Aorta (tissue), 5 donors: ENCODE measurements around the gene TPD52L2. TPM values are rescaled to one million over a fixed set of nuclear protein-coding genes. Genes with fewer than 3 reads are reported as not detected.

ENCODE experiments used
- ATAC-seq: fragments of 200-7000 bp; cut with Tn5 transposase; one replicate; pipeline ENCODE4 v1.9.1; 2022; ENCODE audit warnings: moderate library complexity; ENCODE audit not compliant: low FRiP score
- DNase-seq, 2 donors: peaks; one replicate each; pipeline ENCODE4 v3.0.0-alpha.2; 2020
- H3K27ac ChIP-seq, 2 donors: one replicate each; pipeline ENCODE4 v1.5.1; 2013; ENCODE audit warnings: low read length in 2 of 2, mild to moderate bottlenecking in 2 of 2, moderate library complexity in 2 of 2, control low read depth in 1 of 2, inconsistent platforms in 1 of 2, low read depth in 1 of 2
- H3K27me3 ChIP-seq, 2 donors: one replicate each; pipeline ENCODE4 v1.6.1; 2013; ENCODE audit warnings: control low read depth in 1 of 2, low read length in 1 of 2, mild to moderate bottlenecking in 1 of 2, moderate library complexity in 1 of 2; ENCODE audit not compliant: insufficient read depth in 2 of 2, control insufficient read depth in 1 of 2
- H3K36me3 ChIP-seq, 2 donors: one replicate each; pipeline ENCODE4 v1.6.1; 2013; ENCODE audit warnings: control low read depth in 1 of 2, low read length in 1 of 2, mild to moderate bottlenecking in 1 of 2; ENCODE audit not compliant: insufficient read depth in 2 of 2, control insufficient read depth in 1 of 2
- H3K4me1 ChIP-seq, 2 donors: one replicate each; pipeline ENCODE4 v1.6.1; 2013; ENCODE audit warnings: low read length in 2 of 2, control low read depth in 1 of 2, mild to moderate bottlenecking in 1 of 2, moderate library complexity in 1 of 2; ENCODE audit not compliant: insufficient read depth in 2 of 2, control insufficient read depth in 1 of 2
- H3K4me3 ChIP-seq, 2 donors: one replicate each; pipeline ENCODE4 v1.5.1; 2013; ENCODE audit warnings: low read length in 2 of 2, control low read depth in 1 of 2, mild to moderate bottlenecking in 1 of 2
- H3K9me3 ChIP-seq: one replicate; pipeline ENCODE4 v1.6.1; 2013; ENCODE audit warnings: mild to moderate bottlenecking, low read length; ENCODE audit not compliant: control insufficient read depth
- WGBS, 2 donors: extraction: QIAGEN DNeasy Blood & Tissue Kit; methylation state at CpG; one replicate each; pipeline ENCODE4 v1.1.7; 2013; 5-methylcytosine and 5-hydroxymethylcytosine counted together
- intact Hi-C, 2 donors: fragments of 100-400 bp; cut with DNase I; formaldehyde crosslinking; loops; one replicate each; pipeline versions ENCODE4 v1.14.2 to v1.15.0; 2022
- polyA plus RNA-seq, 2 donors: library from polyadenylated mRNA; stranded (reverse); fragments of 200-250 nt; gene quantifications; one replicate each; pipeline ENCODE4 v1.2.3, GENCODE V29; 2013
- total RNA-seq, 2 donors: library from RNA; stranded (reverse); fragmentation: NEBNext Ultra II Directional; extraction: Animal tissue kit (Norgen Biotek cat#: 25700); gene quantifications; one replicate each; pipeline ENCODE4 v1.2.1, GENCODE V29; 2021
- donor health status: healthy with polysubstance abuse.
- donor health status: Bipolar disorder and iron deficiency.
- donor health status: DM: no; HTN: no; CAD: no.
- donor health status: DM: no; HTN: no; CAD: no.
- donor health status: DM: yes; HTN: yes; CAD: no.

Gene TPD52L2
- total and polyA plus RNA-seq, 4 donors: 89.8 to 112 (median 101) TPM

- intact Hi-C loops: no loop called here
- Histone ChIP-seq H3K4me1 (no peaks in the 10 kb centered on the region), H3K27me3 (no peaks in the 10 kb centered on the region), H3K9me3 (no peaks in the 10 kb centered on the region), H3K36me3 (peaks cover 0 to 8% of the 10 kb centered on the region in 2 donors), H3K27ac (no peak overlapping the region), H3K4me3 (no peak overlapping the region)
- ATAC-seq (no peak), DNase-seq (no peak)
- WGBS, 2 donors: 81 to 82% methylated on average over 19 of the region's 19 CpGs
Measured at GRCh38 chr20:63881451-63882226, 16.6 kb downstream of the TPD52L2 start.

GRCh38 chr20:63882257-63883200, 17.5 kb downstream of the TPD52L2 start:
- Histone ChIP-seq H3K27me3 (no peaks in the 10 kb centered on the region), H3K36me3 (peaks cover 0 to 8% of the 10 kb centered on the region in 2 donors), H3K9me3 (no peaks in the 10 kb centered on the region), H3K27ac (no peak overlapping the region), H3K4me1 (no peaks in the 10 kb centered on the region), H3K4me3 (no peak overlapping the region)
- ATAC-seq: no peak
- WGBS, 2 donors: 84 to 85% methylated on average over 28 of the region's 28 CpGs
- intact Hi-C loops: no loop called here
- no peak for DNase-seq

- Histone ChIP-seq H3K9me3 (no peaks in the 10 kb centered on the region), H3K4me1 (no peaks in the 10 kb centered on the region), H3K36me3 (peaks cover 0 to 6% of the 10 kb centered on the region in 2 donors), H3K4me3 (no peak overlapping the region), H3K27me3 (no peaks in the 10 kb centered on the region), H3K27ac (no peak overlapping the region)
- DNase-seq (no peak), ATAC-seq (no peak)
- WGBS, 2 donors: 86 to 90% methylated on average over 6 of the region's 6 CpGs
- intact Hi-C loops: no loop called here
Measured at GRCh38 chr20:63883201-63883593, 18.1 kb downstream of the TPD52L2 start.

- intact Hi-C loops: no loop called here
- Histone ChIP-seq H3K27me3 (no peaks in the 10 kb centered on the region), H3K9me3 (no peaks in the 10 kb centered on the region), H3K4me3 (no peak overlapping the region), H3K27ac (no peak overlapping the region), H3K4me1 (no peaks in the 10 kb centered on the region), H3K36me3 (peaks cover 0 to 8% of the 10 kb centered on the region in 2 donors)
- WGBS, 2 donors: 65 to 70% methylated on average over 21 of the region's 21 CpGs
- ATAC-seq (peak; percentile 21), DNase-seq (no peak)
Measured at GRCh38 chr20:63884506-63885263, 19.6 kb downstream of the TPD52L2 start.

- no peaks in the 10 kb centered on the region for H3K27me3 ChIP-seq
- no peaks in the 10 kb centered on the region for H3K9me3 ChIP-seq
- no peak overlapping the region for H3K27ac ChIP-seq
- H3K36me3 ChIP-seq: peaks cover 0 to 8% of the 10 kb centered on the region in 2 donors
- H3K4me3 ChIP-seq: no peak overlapping the region
- WGBS, 2 donors: 90% methylated on average over 26 to 27 of the region's 27 CpGs
- ATAC-seq (no peak), DNase-seq (no peak)
- intact Hi-C loops: no loop called here
- H3K4me1 ChIP-seq: no peaks in the 10 kb centered on the region
Measured at GRCh38 chr20:63885264-63886053, 20.4 kb downstream of the TPD52L2 start.

- peaks cover 0 to 11% of the 10 kb centered on the region in 2 donors for H3K36me3 ChIP-seq
- H3K27ac ChIP-seq: no peak overlapping the region
- no peak for ATAC-seq
- 93 to 98% methylated on average over 14 of the region's 14 CpGs for WGBS, 2 donors
- no peak for DNase-seq
- no peaks in the 10 kb centered on the region for H3K9me3 ChIP-seq
- intact Hi-C loops: no loop called here
- H3K27me3 ChIP-seq: no peaks in the 10 kb centered on the region
- no peak overlapping the region for H3K4me3 ChIP-seq
- no peaks in the 10 kb centered on the region for H3K4me1 ChIP-seq
Measured at GRCh38 chr20:63886054-63886419, 21.0 kb downstream of the TPD52L2 start.

- Histone ChIP-seq H3K27me3 (no peaks in the 10 kb centered on the region), H3K4me1 (no peaks in the 10 kb centered on the region), H3K9me3 (no peaks in the 10 kb centered on the region), H3K36me3 (peaks cover 0 to 13% of the 10 kb centered on the region in 2 donors), H3K27ac (no peak overlapping the region), H3K4me3 (no peak overlapping the region)
- intact Hi-C loops: no loop called here
- ATAC-seq (no peak), DNase-seq (no peak)
- WGBS, 2 donors: 90 to 93% methylated on average over 11 of the region's 11 CpGs
Measured at GRCh38 chr20:63886921-63887320, 21.9 kb downstream of the TPD52L2 start.
